NCI-H2081 treated with DMSO at 0.1 percent for 48 hours (cell line): ENCODE data around the gene CRADD.
"Not testable (repeated sequence)": the region's sequence is repeated elsewhere in the genome, so short reads cannot be mapped to it uniquely, and the experiment has no call there.

Source experiments
- DNase-seq: peaks from one replicate; lab custom pipeline; 2025; lab: John Stamatoyannopoulos, UW

CRADD gene

DNA sequence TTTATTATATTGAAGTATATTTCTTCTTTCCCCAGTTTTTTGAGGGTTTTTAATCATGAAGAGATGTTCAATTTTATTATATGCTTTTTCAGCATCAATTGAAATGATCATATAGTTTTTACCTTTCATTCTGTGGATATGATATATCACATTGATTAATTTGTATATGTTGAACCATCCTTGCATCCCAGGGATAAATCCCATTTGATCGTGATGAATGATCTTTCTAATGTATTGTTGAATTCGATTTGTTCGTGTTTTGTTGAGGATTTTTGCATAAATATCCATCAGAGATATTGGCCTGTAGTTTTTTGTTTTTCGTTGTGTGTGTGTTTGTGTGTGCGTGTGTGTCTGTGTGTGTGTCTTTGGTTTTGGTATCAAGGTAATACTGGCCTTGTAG is 196.4 kb downstream of the CRADD start:
- DNase-seq: no peak

DNA sequence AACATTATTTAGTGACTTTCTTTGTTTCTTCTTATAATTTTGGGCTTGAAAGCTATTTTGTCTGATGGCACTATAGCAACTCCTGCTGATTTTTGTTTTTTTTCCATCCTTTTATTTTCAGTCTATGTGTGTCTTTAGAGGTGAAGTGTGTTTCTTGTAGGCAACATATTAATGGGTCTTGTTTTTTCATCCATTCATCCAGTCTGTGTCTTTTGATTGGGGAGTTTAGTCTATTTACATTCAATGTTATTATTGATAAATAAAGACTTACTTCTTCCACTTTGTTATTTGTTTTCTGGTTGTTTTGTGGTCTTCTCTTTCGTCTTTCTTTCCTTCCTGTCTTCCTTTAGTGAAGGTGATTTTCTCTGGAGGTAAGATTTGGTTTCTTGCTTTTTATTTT is 198.0 kb downstream of the CRADD start:
- no peak for DNase-seq

DNA sequence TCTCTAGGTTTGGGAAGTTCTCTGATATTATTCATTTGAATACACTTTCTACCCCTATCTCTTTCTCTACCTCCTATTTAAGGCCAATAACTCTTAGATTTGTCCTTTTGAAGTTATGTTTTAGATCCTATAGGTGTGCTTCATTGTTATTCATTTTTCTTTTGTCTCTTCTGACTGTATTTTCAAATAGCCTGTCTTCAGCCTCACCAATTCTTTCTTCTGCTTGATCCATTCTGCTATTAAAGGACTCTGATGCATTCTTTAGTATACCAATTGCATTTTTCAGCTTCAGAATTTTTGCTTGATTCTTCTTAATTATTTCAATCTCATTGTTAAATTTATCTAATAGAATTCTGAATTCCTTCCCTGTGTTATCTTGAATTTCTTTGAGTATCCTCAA is 199.2 kb downstream of the CRADD start:
- DNase-seq: no peak

DNA sequence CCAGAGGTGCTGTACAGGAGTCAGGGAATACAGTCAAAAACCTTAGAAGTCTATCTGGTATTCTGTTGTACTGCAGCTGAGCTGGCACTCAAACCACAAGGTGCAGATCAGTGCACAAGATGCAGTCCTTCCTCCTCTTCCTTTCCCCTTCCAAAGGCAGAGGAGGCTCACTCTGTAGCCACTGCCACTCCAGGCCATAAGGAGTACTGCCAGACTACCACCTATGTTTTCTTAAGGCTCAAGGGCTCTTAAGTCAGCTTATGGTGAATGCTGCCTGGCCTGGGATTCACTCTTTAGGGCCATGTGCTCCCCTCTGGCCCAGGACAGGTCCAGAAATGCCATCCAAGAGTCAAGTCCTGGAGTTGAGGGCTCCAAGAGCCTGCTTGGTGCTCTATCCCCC is 200.3 kb downstream of the CRADD start:
- no peak for DNase-seq

DNA sequence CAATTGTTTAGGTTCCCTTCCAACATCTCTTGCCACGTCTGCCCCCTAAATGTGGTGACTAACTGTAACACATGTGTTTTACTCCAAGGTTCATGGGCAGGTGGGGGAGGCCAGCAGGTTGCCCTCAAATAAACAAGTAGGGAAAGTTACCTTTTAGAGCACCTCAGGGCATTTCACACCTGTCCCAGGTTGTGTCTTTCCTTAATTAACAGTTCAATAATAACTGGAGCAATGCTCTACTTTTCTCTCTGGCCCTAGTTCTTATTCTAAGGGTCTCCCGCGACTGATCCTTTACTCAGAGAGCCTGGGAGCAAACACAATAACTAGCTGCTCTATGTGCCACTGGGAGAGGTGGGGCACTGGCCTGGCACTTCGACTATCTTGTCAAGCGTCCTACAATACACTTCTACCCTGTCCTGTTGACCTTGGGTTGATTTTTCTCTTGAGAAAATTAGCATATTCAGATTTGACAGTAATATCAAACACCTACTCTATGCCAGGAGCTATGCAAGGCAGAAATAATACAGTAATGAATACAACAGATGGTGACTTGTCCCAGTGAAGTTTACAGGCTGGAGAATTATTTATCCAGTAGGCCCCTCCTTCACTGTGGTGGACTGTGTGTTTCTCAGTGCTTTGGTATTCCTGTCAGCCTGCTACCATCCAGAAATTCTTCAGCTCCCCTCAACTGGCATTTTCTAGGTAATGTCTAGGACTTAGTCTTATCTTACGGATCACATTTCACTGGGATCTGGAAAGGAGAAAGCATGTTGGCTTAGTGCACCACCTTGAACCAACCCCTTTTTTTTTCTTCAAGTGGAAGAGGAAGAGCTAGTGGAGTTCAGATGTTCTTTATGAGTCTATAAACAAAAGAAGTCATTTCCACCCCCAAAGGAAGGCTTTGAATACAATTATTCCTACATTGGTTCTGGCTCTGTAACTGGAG is 202.6 kb downstream of the CRADD start:
- no peak for DNase-seq

DNA sequence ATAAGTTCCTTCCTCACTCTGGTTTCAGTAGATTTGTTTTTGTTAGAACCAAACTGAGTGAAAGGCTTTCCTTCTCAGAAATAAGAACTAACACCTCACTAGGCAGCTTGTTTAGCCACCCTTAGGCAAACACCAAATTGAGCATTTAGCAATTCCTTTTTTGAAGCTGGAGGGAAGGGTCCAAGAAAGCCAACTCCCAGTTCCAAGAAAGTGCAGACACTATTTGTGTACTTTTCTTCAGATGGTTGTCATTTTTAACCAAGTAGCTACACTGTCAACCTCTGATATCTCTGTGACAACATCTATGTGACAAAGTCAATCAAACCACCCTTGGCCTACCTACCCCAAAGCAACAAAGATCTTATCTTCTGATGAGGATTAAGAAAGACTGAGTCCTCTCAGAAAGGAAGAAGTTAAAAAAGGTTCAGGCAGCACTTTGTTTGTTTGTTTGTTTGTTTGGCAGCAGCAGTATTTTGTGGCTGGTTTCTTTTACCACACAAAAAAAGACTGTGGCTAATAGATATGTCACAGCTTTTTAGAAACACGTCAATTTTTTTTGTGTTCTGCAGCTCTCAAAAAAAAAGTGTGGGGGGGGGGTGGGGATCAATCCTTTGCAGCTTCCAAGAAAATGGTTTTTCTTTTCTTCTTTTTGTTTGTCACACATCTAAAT is 203.8 kb downstream of the CRADD start:
- DNase-seq: no peak

DNA sequence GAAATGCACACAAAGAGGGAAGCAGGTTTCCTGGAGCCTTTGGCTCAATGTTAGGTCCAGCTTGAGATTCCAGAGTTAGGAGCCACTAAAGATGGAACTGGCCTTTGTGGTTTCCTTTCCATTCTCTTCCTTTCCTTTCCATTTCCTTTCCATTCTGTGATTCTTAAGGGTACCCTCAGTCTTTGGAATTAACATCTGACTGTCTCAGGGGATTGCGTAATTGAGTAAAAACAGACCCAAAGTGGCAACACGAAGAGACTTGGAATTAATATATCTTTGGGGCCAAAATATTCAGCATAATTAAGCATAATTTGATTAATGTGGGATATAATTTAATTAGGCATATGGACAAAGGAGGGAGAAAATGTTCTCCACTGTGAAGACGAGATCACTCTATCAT is 205.6 kb downstream of the CRADD start:
- DNase-seq: no peak

DNA sequence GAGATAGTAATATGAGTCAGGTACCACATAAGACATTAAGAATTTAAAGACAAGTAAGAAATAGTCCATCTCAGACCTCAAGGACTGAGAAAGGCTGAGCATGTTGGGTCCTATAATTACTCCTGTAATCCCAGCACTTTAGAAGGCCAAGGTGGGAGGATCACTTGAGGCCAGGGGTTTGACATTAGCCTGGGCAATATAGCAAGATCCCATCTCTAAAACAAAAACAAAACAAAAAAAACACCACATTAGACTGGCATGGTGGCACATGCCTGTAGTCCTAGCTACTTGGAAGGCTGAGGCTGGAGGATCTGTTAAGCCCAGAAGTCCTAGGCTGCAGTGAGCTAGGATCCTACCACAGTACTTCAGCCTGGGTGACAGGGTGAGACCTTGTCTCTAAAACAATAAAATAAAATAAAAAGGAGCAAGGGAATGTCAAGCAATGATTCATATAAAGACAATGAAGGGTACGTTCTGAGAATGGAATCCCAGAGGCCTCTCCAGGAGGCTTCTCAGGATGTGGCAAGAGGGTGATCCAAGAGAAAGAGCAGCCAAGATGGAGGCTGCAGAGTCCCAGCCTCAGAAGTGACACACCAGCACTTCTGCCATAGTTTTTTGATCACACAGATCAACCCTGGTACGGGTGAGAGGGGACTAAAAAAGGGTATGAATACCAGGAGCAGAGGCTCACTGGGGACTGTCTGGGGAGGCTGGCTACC is 206.4 kb downstream of the CRADD start:
- no peak for DNase-seq

DNA sequence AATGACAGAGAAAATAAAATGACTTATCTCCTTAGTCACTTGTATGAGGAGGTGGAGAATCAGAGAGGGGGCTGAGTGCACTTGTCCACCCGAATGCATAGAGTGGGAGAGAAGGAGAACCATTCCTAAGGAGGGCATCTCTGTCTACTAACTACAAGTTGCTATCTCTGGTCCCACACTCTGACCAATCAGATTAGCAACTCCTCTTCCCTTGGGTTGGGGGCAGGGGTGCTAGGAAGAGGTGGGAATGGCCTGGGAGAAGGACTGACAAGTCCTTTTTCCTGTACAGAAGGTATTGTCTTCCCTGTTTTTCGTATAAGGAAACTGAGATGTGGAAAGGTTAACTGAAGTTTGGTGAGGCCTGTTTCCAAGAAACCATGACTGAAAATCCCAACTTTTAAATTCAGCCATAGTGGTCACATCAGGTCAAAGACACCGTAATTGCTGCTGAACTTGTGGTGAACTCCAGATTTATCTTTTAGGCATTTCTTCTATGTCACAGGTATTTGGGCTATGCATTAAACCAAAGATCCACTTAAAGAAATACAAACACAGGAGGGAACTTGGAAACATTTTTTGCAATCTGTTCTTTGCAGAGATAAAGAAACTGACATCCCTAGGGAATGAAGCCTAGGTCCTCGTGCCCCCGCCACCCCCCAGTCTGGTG is 207.8 kb downstream of the CRADD start:
- DNase-seq: no peak

DNA sequence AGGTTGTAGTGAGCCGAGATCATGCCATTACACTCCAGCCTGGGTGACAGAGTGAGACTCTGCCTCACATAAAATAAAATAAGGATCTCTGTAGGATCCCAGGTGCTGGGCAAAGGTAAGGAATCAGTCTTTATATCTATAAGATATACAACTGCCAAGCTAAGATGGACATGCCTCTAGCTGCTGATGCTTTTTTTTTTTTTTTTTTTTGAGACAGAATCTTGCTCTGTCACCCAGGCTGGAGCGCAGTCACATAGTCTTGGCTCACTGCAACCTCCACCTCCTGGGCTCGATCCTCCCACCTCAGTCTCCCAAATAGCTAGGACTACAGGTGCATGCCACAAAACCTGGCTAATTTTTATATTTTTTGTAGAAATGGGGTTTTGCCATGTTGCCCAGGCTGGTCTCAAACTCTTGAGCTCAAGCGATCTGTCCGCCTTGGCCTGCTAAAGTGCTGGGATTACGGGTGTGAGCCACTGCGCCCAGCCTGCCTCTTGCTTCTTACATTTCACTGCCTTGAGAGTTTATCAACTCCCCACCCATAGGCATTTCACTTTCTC is 208.9 kb downstream of the CRADD start:
- DNase-seq: not testable (repeated sequence)

DNA sequence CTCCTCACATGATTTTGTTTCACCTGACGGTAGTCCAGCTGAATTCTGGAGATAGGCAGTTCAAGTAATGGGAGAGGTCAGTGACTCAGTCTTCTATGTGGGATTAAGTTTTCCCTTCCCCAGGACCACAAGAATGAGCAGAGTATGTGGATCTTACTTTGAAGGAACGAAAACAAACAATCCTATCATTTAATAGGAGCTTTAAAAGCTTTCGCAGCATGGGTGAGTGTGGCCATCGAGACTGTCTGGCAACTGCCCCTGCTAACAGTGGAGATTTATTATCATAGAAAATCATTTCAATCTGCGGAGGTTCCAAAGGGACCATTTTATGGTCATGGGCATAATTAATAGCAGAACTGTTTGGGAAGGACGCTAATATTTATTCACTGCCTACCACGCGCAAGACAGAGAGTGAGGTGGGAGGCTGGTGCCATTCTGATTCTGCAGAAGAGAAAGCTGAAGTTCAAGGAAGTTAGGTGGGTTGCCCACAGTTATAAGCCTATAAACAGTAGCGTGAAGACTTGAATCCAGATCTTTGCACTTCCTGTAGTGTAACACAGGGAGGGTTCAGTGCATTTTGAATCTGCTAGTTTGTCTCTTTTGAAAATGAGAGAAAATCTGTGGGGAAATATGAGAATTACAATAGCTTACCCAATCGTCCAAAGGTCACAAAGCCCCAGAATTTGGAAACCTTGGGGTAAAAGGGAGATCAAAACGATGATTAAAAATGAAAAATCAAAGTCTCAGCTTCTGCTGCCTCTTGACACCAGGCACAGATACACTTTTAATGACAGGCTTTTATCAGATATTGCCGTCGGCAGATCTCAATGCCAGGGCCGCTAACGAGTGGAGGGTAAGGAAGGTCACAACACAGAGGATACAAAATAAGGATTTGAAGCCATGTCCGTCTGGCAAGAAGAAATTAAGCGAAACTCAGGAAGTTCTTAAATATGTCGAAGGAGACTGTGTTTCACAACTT is 209.6 kb downstream of the CRADD start:
- DNase-seq: no peak

DNA sequence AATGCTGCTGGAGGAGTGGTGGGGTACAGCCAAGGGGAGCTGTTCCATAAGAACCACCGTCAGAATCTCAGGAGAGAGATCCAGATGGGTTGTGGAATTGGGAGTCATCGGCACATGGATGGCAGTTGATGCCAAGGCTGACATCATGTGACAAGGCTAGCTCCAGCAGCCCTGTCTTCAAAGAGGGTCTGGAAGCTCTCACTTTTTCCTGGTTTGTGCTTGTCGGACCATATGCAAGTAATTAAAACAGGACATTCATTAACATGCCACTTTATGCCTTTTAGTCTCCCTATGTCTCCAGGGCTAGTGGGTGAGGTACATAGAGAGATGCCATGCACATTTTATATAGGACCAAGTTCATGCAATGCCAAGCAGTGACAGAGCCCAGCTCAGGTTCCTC is 211.8 kb downstream of the CRADD start:
- DNase-seq: no peak

DNA sequence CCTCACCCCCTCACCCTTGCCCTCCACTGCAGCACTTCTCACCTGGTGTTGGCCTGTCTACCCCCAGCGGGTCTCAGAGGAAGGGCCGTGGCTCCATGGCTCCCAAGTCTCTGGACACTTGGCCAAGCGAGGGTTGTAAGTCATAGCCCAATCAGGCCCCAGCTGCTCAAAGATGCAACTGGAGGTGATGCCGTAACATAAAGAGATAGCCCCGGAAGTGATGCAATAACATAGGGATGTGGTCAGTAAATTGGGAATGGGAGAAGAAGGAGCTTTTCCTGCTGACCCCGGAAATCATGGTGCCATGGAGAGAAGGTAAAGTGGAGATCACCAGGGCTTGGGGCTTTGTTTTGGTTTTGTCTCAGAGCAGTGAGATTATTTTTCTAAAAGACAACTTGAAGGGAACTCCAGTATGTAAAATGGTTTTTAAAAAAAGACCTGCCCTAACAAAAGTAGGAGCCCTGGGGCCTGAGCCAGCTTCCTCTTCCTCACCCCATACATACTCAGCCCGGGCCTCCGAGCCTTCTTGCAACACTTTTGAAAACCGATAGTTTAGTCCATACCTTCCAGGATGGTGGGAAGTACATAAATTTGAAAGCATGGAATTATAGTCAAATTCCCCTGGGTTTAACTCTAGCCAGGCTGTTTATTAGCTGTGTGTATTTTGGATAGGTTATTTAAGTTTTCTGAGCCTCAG is 212.5 kb downstream of the CRADD start:
- no peak for DNase-seq

DNA sequence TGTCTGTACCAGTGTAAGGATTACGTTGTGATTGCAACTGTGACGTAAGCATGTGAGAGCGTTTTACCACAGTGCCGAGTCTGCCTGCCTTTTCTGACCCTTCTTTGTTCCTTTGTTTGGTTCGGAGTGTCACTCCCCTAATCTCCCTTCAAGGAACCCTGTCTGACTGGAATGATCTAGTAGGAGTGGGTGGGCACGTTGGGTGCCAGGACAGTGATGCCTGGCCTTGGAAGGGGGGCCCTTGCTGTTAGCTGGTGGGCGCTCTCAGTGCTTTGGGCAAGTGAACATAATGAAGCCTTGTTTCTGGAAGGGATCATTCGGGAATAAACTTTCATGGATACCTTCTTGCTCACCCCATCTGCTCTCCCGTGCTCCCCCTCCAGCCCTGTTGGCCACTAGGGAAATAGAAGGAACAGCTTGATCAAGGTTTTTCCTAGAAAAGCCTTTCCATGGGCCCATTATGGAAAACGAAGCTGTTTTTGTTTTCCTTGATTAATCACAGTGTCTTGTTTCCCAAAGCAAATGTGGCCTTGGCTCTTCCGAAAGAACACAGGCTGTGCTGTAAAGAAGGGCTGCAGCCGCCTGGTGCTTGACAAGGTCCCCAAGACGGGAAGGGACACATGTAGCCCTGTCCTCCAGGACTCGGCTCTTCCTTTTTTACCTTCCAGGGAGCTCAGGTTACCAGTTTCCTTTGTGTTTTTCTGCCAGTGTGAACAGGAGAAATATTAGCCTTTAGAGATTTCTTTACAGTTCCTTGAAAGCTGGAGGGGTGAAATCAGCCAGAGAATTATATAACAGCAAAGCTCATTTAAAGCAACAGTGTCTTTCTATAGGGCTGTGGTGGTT is 215.5 kb downstream of the CRADD start:
- DNase-seq: no peak

DNA sequence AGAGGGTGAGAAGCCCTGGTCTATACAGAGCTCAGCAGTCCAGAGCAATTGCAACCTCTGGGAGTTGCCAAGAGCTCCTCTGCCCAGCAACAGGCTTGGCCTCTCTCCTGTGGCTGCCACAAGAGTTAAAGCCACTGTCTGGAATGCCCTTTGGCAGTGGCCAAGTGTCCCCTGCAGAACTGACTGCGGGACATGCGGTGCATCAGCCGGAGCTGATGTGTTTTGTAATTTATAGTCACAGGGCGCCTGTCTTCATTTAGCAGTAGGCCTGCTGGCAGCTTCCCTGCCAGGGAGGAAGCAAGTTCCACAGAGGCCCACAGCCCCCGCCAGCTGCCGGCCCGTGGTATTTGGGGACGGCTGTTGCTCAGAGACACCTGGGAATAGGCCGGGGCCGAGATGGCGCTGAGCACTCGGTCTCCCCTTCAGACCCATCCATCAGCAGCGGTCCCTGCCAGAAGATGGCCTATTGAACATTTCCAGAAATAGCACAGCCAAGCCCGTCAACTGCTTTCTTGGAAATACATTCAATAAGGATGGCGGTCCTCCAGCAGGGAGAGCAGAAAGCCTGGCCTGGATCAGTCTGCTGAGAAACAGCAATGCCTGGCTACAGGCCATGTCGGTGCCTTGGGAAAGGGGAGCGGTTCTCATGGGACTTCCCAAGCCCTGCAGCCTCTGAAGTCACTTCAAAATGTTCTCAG is 217.4 kb downstream of the CRADD start:
- no peak for DNase-seq

DNA sequence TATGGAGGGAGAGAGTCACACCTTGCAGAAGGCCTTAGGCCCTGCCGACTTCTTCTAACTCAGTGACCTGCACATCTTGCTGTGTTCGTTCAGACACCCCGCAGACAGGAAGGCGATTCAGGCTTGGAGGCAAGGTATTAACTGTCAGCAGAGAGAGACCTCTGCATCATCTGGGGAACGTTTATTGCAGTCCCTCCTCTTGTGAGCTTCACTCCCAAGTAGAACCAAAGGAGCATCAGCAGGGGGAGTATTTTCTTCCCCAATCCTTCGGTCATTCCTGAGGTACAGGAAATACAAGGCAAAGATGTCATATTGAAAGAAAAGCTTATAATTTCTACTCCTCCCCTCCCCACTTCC is 217.9 kb downstream of the CRADD start:
- DNase-seq: no peak

DNA sequence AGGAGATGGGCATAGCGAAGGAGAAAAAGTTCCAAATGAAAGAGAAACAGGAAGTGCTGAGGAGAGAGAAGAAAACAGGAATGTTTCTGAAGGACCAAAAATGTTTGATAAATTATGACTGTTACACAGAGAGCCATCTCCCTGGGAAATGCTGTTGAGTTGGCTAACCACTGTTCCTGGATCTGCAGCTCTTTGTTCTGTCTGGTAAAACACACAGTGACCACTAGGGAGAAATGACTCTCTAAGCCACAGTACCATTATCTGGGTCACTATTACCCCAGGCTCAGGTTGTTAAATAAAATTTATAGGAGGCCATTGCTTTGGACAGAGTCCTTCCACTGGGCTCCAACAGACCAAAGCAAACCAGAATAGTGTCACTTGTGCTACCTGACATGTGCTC is 219.3 kb downstream of the CRADD start:
- DNase-seq: no peak

DNA sequence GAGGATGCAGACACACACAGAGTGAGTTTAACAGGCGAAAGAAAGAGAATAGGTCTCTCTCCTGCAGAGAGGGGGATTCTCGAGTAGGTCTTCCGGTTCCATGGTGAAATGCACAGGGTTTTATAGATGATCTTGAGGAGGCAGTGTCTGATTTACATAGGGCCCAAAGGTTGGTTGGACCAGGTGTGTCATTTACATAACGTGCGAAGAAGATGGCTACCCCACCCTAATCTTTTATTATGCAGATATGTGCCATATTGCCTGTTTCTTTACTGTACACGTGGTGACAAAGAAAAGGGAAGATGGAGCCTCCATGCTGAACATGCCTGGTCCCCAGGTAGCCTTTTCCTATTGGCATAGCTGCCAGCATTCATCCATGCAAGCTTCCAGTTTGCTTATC is 219.8 kb downstream of the CRADD start:
- no peak for DNase-seq

DNA sequence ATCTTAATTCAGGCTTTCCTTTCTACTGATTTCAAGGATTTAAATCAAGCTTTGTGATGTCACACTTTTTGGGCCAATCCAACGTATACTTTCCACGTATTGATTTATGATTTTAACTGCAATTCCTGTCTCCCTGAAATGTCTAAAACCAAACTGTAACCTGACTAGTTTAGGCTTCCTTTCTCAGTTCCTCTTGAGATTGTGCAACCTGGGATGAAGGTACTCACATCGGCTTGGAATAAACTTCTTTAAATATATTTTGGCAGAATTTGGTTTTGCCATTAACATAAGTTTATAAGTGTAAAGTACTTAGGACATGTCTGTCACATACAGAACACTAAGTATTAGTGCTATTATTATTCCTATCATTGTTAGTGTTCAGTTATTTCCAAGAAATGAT is 224.6 kb downstream of the CRADD start:
- no peak for DNase-seq
